HL-60 (cell line): ENCODE results near the gene DDOST.
A peak's percentile ranks its signal among the peaks of the same experiment; 100 is the strongest.

ENCODE experiments used
- DNase-seq, 2 experiments: peaks; one replicate each; pipeline ENCODE4 v3.0.0-alpha.2; 2010 to 2020; ENCODE audit warnings: low read depth in 1 of 2, low spot score in 1 of 2
- H3K27ac ChIP-seq: fragments of 250-450 bp; sonication (Bioruptor Pico); replicated peaks from 2 replicates; pipeline ENCODE4 v1.5.1; 2020; ENCODE audit warnings: mild to moderate bottlenecking, moderate library complexity
- H3K27me3 ChIP-seq: fragments of 250-450 bp; sonication (Bioruptor Pico); 2 replicates; pipeline ENCODE4 v1.5.1; 2021; ENCODE audit warnings: mild to moderate bottlenecking, moderate library complexity; ENCODE audit not compliant: insufficient read depth, poor library complexity, severe bottlenecking
- H3K4me3 ChIP-seq: replicated peaks from 2 replicates; pipeline ENCODE4 v1.5.1; 2011; ENCODE audit warnings: mild to moderate bottlenecking, control low read depth, low read length; ENCODE audit not compliant: insufficient read depth
- CTCF ChIP-seq: IDR thresholded peaks from one replicate; pipeline ENCODE4 v1.5.1; 2011; ENCODE audit warnings: low read length, control low read depth, inconsistent platforms; ENCODE audit not compliant: insufficient read depth
- GABPA ChIP-seq: IDR thresholded peaks from 2 replicates; pipeline ENCODE4 v1.6.1; 2012; ENCODE audit warnings: low read depth
- POLR2AphosphoS5 ChIP-seq: IDR thresholded peaks from 2 replicates; pipeline ENCODE4 v1.6.1; 2012; ENCODE audit warnings: low read depth
- REST ChIP-seq: IDR thresholded peaks from 2 replicates; pipeline ENCODE4 v1.6.1; 2012; ENCODE audit warnings: low read depth; ENCODE audit not compliant: insufficient replicate concordance
- SPI1 ChIP-seq: IDR thresholded peaks from 2 replicates; pipeline ENCODE4 v1.6.1; 2012; ENCODE audit warnings: low read depth, mild to moderate bottlenecking, borderline replicate concordance

Gene DDOST

DNA sequence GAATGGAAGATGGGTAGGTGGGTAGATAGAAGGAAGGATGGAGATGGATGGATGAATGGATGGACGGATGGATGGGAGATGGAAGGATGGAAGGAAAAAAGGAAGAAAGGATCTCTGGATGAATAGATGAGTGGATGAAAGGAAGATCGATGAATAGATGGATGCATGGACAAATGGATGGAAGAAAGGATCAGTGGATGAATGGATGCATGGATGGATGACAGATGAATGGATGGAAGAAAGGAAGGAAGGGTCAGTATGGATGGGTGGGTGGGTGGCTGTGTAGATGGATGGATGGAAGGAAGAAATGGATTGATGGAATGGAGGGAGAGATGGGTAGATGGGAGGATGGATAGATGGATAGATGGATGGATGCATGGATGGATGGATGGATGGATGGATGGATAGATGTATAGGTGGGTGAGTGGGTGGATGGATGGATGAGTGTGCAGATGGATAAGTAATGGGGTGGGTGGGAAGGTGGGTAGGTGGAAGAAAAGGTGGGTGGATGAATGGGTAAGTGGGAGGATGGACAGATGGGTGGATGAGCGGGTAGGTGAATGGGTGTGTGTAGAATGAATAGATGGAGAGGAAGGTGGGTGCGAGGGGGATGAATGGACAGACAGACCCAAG lies 42.1 kb upstream of the DDOST start:
- DNase-seq = no peak
- no peak for TF ChIP-seq SPI1
- TF ChIP-seq REST = no peak
- no peak for TF ChIP-seq CTCF
- TF ChIP-seq POLR2AphosphoS5 = no peak
- TF ChIP-seq GABPA = no peak
- Histone ChIP-seq H3K27ac (no peak overlapping the region), H3K27me3 (no peaks in the 10 kb centered on the region), H3K4me3 (no peak overlapping the region)

- Histone ChIP-seq H3K4me3 (no peak overlapping the region), H3K27ac (no peak overlapping the region), H3K27me3 (no peaks in the 10 kb centered on the region)
- DNase-seq = no peak
- no peak for TF ChIP-seq POLR2AphosphoS5
- peak; percentile 52 for TF ChIP-seq CTCF
These were observed 41.2 kb upstream of the DDOST start for GRCh38 chr1:20702416-20702815.

- no peak for TF ChIP-seq POLR2AphosphoS5
- TF ChIP-seq CTCF = no peak
- no peak for TF ChIP-seq SPI1
- TF ChIP-seq REST = no peak
- no peak for TF ChIP-seq GABPA
- no peak for DNase-seq
- Histone ChIP-seq H3K27ac (no peak overlapping the region), H3K27me3 (no peaks in the 10 kb centered on the region), H3K4me3 (no peak overlapping the region)
These were observed 40.7 kb upstream of the DDOST start for GRCh38 chr1:20701847-20702246.

- Histone ChIP-seq H3K27ac (no peak overlapping the region), H3K27me3 (no peaks in the 10 kb centered on the region), H3K4me3 (no peak overlapping the region)
- TF ChIP-seq CTCF (no peak), POLR2AphosphoS5 (no peak), GABPA (no peak), SPI1 (no peak), REST (no peak)
- DNase-seq = no peak
These were observed 40.3 kb upstream of the DDOST start for GRCh38 chr1:20701446-20701845.
